Neural crest cell (in vitro differentiated cells): Measurements from ENCODE around the gene COL23A1. TPM values are rescaled to one million over a fixed set of nuclear protein-coding genes. Genes with fewer than 3 reads are reported as not detected.

Experiments used
- DNase-seq: peaks from one replicate; pipeline ENCODE4 v3.0.0; 2021; ENCODE audit warnings: low read depth, mixed read lengths, low spot score
- H3K27ac Mint-ChIP-seq: one replicate; pipeline ENCODE4 v1.8.0; 2021; ENCODE audit warnings: mild to moderate bottlenecking, mixed read lengths; ENCODE audit not compliant: unreplicated experiment
- H3K27me3 Mint-ChIP-seq: 2 replicates; pipeline ENCODE4 v1.8.0; 2021; ENCODE audit warnings: low read depth, mild to moderate bottlenecking, mixed read lengths
- H3K36me3 Mint-ChIP-seq: 2 replicates; pipeline ENCODE4 v1.8.0; 2021; ENCODE audit warnings: low read depth, mild to moderate bottlenecking, mixed read lengths
- H3K4me1 Mint-ChIP-seq: 2 replicates; pipeline ENCODE4 v1.8.0; 2021; ENCODE audit warnings: mixed read lengths
- H3K4me3 Mint-ChIP-seq: one replicate; pipeline ENCODE4 v1.8.0; 2021; ENCODE audit warnings: mild to moderate bottlenecking, mixed read lengths
- H3K9me3 Mint-ChIP-seq: 2 replicates; pipeline ENCODE4 v1.8.0; 2021; ENCODE audit warnings: mixed read lengths
- CTCF ChIP-seq: fragments of 200-600 bp; sonication (generic); conservative IDR thresholded peaks from 2 replicates; pipeline ENCODE4 v1.5.0; 2021; ENCODE audit warnings: antibody characterized with exemption, mild to moderate bottlenecking
- total RNA-seq: library from RNA; stranded (reverse); gene quantifications from 2 replicates; pipeline ENCODE4 v1.2.1, GENCODE V29; 2021

Gene COL23A1
- total RNA-seq, 1 donor from 2014 or later = 33.7 TPM

DNA sequence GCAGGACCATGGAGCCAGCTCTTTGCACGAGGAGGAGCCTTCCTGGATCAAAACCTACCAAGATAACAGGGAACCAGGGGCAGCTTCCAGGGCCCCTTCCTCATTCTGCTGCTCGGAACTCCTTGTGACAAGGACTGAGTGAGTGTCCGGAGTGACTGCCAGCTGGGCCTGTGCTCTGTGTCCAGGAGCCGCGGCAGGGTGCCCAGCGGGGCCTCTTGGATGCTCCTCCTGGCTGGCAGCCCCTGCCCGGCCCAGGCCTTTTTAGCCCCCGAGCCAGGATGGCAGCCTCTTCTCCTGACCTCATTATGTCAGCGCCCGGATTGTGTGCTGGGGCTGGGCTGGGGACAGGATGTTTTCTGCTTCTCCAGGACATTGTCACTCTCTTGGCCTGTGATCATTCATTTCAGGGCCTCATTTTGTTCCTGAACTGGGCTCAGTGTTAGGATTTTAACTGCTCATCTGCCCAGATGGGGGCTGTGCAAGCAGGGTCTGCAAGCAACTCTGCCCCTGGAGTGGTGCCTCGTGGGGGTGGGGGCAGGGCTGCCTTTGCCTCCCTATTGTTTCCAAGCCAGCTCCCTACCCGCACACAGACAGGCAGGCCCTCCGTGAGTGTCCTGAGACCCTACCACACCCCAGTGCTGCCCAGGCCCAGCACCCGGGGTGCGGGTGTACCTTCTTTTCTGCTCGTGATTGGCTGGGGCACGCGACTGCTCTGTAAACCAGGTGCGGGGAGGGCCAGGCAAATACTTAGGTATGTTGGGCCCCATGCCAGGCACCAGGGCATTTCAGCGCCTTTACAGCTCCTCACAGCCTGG lies 161.6 kb downstream of the COL23A1 start:
- peaks cover 74% of the 10 kb centered on the region for H3K4me1 Mint-ChIP-seq
- H3K27ac Mint-ChIP-seq = peak overlapping the region; percentile 64
- no peak overlapping the region for H3K4me3 Mint-ChIP-seq
- TF ChIP-seq CTCF = no peak
- H3K9me3 Mint-ChIP-seq = no peaks in the 10 kb centered on the region
- peaks cover 7% of the 10 kb centered on the region for H3K36me3 Mint-ChIP-seq
- no peaks in the 10 kb centered on the region for H3K27me3 Mint-ChIP-seq
- DNase-seq = no peak

DNA sequence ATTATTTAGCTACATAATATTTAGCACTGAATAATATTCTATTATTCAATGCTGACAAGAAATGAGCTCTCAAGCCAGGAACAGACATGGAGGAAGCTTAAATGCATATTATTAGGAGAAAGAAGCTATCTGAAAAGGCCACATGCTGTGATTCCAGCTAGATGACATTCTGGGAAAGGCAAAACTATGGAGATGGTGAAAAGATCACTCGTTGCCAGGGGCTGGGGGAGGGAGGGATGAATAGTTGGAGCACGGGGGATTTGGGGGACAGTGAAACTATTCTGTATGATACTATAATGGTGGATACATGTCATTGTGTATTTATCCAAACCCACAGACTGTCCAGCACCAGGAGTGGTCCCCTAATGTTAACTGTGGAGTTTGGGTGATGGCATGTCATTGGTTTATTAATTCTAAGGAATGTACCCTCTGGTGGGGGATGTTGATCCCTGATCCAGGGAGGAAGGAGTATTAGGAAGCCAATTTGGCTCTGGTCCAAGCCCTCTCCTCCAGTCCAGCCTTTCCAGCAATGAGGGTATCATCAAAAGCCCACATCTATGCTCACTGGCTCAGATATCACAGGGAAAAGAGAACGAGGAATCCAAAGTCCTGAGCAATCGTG lies 162.5 kb downstream of the COL23A1 start:
- H3K27ac Mint-ChIP-seq = peak overlapping the region; percentile 27
- peaks cover 72% of the 10 kb centered on the region for H3K4me1 Mint-ChIP-seq
- H3K4me3 Mint-ChIP-seq = no peak overlapping the region
- H3K9me3 Mint-ChIP-seq = no peaks in the 10 kb centered on the region
- no peak for DNase-seq
- no peaks in the 10 kb centered on the region for H3K27me3 Mint-ChIP-seq
- H3K36me3 Mint-ChIP-seq = peaks cover 7% of the 10 kb centered on the region
- no peak for TF ChIP-seq CTCF

GRCh38 chr5:178426326-178427130 lies 163.7 kb downstream of the COL23A1 start:
- Mint-ChIP-seq H3K27me3 (no peaks in the 10 kb centered on the region), H3K9me3 (no peaks in the 10 kb centered on the region), H3K36me3 (peaks cover 5% of the 10 kb centered on the region), H3K4me1 (peaks cover 75% of the 10 kb centered on the region), H3K27ac (no peak overlapping the region), H3K4me3 (no peak overlapping the region)
- no peak for TF ChIP-seq CTCF
- DNase-seq = no peak

- no peak for TF ChIP-seq CTCF
- Mint-ChIP-seq H3K27me3 (no peaks in the 10 kb centered on the region), H3K4me3 (no peak overlapping the region), H3K27ac (peak overlapping the region; percentile 71), H3K9me3 (no peaks in the 10 kb centered on the region), H3K36me3 (peaks cover under 1% of the 10 kb centered on the region), H3K4me1 (peaks cover 82% of the 10 kb centered on the region)
- no peak for DNase-seq
These were observed 164.5 kb downstream of the COL23A1 start for GRCh38 chr5:178425621-178426068.

DNA sequence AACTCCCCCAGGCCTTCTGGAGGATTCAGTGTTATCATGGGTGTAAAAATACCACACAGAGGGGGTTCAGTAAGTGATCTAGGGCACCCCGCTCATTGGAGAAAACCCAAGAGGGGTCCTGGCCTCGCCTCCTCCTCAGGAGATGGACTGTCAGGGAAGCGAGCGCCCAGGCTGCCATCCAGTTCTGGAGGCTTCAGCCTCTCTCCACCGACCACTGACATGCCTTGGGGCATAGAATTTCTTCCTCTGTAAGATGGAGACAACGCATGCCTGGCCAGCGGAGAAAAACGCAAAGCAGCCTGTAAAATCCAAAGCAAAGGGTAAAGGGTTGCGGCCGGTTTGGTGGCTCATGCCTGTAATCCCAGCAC lies 165.4 kb downstream of the COL23A1 start:
- no peaks in the 10 kb centered on the region for H3K9me3 Mint-ChIP-seq
- H3K27me3 Mint-ChIP-seq = no peaks in the 10 kb centered on the region
- H3K27ac Mint-ChIP-seq = no peak overlapping the region
- TF ChIP-seq CTCF = no peak
- no peak for DNase-seq
- H3K4me1 Mint-ChIP-seq = peaks cover 78% of the 10 kb centered on the region
- H3K36me3 Mint-ChIP-seq = no peaks in the 10 kb centered on the region
- peak overlapping the region; percentile 69 for H3K4me3 Mint-ChIP-seq
